Effector memory CD8-positive, alpha-beta T cell (primary cell): ENCODE measurements around the gene HK2.
A peak's percentile ranks its signal among the peaks of the same experiment; 100 is the strongest.
"Not testable (repeated sequence)": the region's sequence is repeated elsewhere in the genome, so short reads cannot be mapped to it uniquely, and the experiment has no call there.

ENCODE experiments used
- ATAC-seq: fragments of 150-1000 bp; cut with Tn5 transposase; replicated peaks from 2 replicates; pipeline ENCODE4 v1.10.0; 2021; ENCODE audit warnings: mild to moderate bottlenecking, moderate library complexity
- DNase-seq, 3 experiments: peaks; one replicate each; pipeline ENCODE4 v3.0.0; 2021
- H3K27ac Mint-ChIP-seq, 2 donors: one replicate each; pipeline ENCODE4 v1.8.0; 2022; ENCODE audit warnings: mild to moderate bottlenecking in 2 of 2, mixed read lengths in 2 of 2, moderate library complexity in 2 of 2
- H3K27me3 Mint-ChIP-seq, 2 donors: one replicate each; pipeline ENCODE4 v1.8.0; 2022; ENCODE audit warnings: mixed read lengths in 2 of 2
- H3K36me3 Mint-ChIP-seq: one replicate; pipeline ENCODE4 v1.8.0; 2022; ENCODE audit warnings: mild to moderate bottlenecking, moderate library complexity, mixed read lengths; ENCODE audit not compliant: insufficient read depth
- H3K4me1 Mint-ChIP-seq, 2 donors: one replicate each; pipeline ENCODE4 v1.8.0; 2022; ENCODE audit warnings: low read depth in 2 of 2, mixed read lengths in 2 of 2
- H3K4me3 Mint-ChIP-seq, 2 donors: one replicate each; pipeline ENCODE4 v1.8.0; 2022; ENCODE audit warnings: mild to moderate bottlenecking in 2 of 2, mixed read lengths in 2 of 2, moderate library complexity in 2 of 2
- H3K9me3 Mint-ChIP-seq, 2 donors: one replicate each; pipeline ENCODE4 v1.8.0; 2022; ENCODE audit warnings: mixed read lengths in 2 of 2

HK2 gene

DNA sequence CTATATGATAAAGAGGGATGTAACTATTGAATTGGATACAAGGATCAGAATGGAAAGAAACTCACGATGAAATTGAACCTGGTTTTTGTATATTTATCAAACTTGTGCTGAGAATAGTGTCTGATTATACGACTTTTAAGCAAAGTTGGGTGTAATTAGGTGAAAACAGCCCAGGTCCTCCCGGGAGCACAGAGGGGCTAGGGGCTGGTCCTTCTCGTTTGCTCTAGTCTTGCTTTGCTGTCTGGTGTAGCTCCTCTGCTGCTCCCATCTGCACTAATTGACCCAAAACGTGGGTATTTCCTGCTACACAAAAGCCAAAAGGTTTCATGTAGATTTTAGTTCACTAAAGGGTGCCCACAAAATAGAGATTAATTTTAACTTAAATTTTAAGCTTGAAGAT, 58.7 kb downstream of the HK2 start:
- Mint-ChIP-seq H3K27ac (no peak overlapping the region), H3K4me3 (no peak overlapping the region), H3K4me1 (no peaks in the 10 kb centered on the region), H3K27me3 (peaks cover 0 to 11% of the 10 kb centered on the region in 2 donors), H3K9me3 (no peaks in the 10 kb centered on the region), H3K36me3 (no peaks in the 10 kb centered on the region)
- ATAC-seq (no peak), DNase-seq (no peak)

DNA sequence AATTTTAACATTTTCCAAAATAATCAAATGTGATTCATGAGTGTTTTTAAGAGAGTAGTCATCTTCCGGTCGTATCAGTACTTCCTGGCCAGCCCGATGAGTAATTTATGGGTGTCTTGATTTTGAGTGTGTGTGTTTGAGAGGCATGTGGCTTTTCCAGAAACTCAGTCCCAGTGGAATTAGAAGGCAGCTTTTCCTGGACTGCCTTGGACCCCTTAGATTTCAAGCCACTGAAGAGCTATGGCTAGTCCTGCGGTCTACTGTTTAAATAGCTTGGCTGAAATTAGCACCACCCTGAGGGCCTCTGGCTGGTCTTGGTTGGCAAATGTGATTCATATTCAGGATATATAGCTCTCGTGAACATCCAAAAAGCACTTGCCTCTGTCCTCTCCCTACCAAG, 59.4 kb downstream of the HK2 start:
- ATAC-seq (no peak), DNase-seq (no peak)
- Mint-ChIP-seq H3K27ac (no peak overlapping the region), H3K4me3 (no peak overlapping the region), H3K4me1 (no peaks in the 10 kb centered on the region), H3K27me3 (peaks cover 0 to 11% of the 10 kb centered on the region in 2 donors), H3K36me3 (no peaks in the 10 kb centered on the region), H3K9me3 (no peaks in the 10 kb centered on the region)

DNA sequence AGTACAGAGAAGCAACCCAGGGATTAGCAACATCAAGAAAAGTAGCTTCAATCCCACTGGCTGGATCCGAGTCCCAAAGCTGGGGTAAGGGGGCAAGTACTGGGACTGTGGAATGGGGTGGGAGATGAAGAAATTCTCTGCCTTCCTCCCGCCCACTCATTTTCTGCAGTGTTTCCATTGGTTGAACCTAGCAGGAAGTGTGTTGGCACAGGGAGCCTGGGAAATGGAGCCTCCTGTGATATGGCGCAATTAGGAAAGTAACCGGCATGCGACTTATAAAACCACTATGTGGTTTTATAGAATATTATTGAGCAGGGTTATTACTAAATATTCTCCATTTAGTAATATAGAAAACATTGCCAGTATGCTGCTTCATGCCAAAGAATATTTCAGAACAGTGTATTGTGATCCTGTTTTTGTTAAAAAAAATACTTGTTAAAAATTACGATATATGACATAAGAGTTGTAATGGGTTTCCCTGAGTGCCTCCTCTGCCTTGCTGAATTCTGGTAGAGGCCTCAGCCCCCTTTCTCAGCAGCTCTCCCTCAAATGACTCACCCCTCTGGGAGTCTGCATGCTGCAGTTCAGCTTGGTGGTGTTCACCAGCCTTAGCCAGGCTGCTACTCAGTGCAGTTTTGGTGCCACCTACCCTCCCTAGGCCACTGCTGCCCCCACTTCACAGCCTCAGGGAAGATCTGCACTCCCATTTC, 60.5 kb downstream of the HK2 start:
- ATAC-seq (no peak), DNase-seq (no peak)
- Mint-ChIP-seq H3K36me3 (no peaks in the 10 kb centered on the region), H3K4me3 (no peak overlapping the region), H3K4me1 (no peaks in the 10 kb centered on the region), H3K27ac (no peak overlapping the region), H3K9me3 (no peaks in the 10 kb centered on the region), H3K27me3 (peaks cover 0 to 11% of the 10 kb centered on the region in 2 donors)

GRCh38 chr2:74895001-74895400, 61.1 kb downstream of the HK2 start:
- no peaks in the 10 kb centered on the region for H3K4me1 Mint-ChIP-seq
- H3K4me3 Mint-ChIP-seq, result no peak overlapping the region
- no peak overlapping the region for H3K27ac Mint-ChIP-seq
- DNase-seq (no peak), ATAC-seq (no peak)
- H3K9me3 Mint-ChIP-seq, result no peaks in the 10 kb centered on the region
- H3K36me3 Mint-ChIP-seq, result no peaks in the 10 kb centered on the region
- peaks cover 0 to 11% of the 10 kb centered on the region in 2 donors for H3K27me3 Mint-ChIP-seq

DNA sequence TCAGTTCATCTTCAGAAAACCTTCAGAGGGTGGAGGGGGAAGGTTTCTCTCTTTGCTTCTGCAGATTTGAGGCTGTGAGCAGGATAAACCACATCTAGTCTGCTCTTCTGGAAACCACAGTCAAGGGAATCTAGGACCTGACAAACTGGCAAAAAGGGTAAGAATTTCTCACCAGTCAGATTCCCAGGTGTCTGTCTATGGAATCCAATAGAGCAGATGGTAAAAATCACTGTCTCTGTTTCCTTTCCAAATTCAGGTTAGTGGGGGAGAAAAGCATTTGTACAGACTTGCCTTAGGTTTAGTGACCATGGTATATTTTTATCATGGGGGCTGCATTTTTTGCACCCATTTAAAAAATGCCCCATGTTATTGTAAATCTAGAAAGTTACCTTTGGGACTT, 62.3 kb downstream of the HK2 start:
- Mint-ChIP-seq H3K9me3 (no peaks in the 10 kb centered on the region), H3K4me1 (no peaks in the 10 kb centered on the region), H3K4me3 (no peak overlapping the region), H3K27me3 (peaks cover 0 to 11% of the 10 kb centered on the region in 2 donors), H3K27ac (no peak overlapping the region), H3K36me3 (no peaks in the 10 kb centered on the region)
- ATAC-seq, result no peak
- DNase-seq, result no peak

- not testable (repeated sequence) for H3K4me3 Mint-ChIP-seq, H3K27ac Mint-ChIP-seq, H3K36me3 Mint-ChIP-seq, ATAC-seq, H3K9me3 Mint-ChIP-seq, H3K27me3 Mint-ChIP-seq, H3K4me1 Mint-ChIP-seq, DNase-seq
Observed at GRCh38 chr2:74900225-74900624, 66.3 kb downstream of the HK2 start.

DNA sequence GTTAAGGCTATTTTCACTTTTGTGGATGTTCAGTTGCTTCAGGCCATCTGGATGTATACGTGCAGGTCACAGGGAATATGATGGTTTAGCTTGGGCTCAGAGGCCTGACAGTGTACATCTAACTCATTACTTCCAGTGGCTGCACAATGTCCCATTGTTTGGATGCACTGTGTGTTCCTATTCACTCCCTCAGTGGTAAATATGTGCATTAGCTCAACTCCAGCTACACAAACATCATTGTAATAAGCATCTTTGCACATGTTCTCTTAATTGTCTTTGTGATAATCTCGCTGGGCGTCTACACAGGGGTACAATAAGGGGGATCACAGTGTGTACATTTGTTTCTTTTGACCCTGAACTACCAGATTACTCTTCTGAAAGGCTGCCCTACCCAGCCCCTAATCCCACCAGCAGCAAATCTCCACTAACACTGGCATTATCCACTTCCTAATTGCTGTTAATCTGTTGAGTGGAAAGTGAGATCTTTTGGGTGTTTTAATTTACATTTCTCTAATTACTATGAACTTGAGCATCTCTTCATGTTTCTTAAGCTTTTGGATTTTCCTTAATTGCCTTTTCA, 68.4 kb downstream of the HK2 start:
- Mint-ChIP-seq H3K4me3 (no peak overlapping the region), H3K4me1 (no peaks in the 10 kb centered on the region), H3K9me3 (no peaks in the 10 kb centered on the region), H3K27me3 (peaks cover 8 to 22% of the 10 kb centered on the region in 2 donors), H3K27ac (no peak overlapping the region), H3K36me3 (peaks cover 2% of the 10 kb centered on the region)
- ATAC-seq (no peak), DNase-seq (no peak)

DNA sequence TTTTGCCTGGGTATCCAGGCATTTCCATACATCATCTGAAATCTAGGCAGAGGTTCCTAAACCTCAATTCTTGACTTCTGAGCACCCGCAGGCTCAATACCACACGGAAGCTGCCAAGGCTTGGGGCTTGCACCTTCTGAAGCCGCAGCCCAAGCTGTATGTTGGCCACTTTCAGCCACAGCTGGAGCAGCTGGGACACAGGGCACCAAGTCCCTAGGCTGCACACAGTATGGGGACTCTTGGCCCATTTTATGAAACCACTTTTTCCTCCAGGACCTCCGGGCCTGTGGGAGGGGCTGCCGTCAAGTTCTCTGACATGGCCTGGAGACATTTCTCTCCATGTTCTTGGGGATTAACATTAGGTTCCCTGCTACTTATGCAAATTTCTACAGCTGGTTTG, 72.5 kb downstream of the HK2 start:
- Mint-ChIP-seq H3K9me3 (no peaks in the 10 kb centered on the region), H3K27me3 (peaks cover 41 to 53% of the 10 kb centered on the region in 2 donors), H3K27ac (no peak overlapping the region), H3K4me3 (no peak overlapping the region), H3K36me3 (peaks cover 4% of the 10 kb centered on the region), H3K4me1 (peaks cover 0 to 5% of the 10 kb centered on the region in 2 donors)
- DNase-seq (no peak), ATAC-seq (no peak)

DNA sequence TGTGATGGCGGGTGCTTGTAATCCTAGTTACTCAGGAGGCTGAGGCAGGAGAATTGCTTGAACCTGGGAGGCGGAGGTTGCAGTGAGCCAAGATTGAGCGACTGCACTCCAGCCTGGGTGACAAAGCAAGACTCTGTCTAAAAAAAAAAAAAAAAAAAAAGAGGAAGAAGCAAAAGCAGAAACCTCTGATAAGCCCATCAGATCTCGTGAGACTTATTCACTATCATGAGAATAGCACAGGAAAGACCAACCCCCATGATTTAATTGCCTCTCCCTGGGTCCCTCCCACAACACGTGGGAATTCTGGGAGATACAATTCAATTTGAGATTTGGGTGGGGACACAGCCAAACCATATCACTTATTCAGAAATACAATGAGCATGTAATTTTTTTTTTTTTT, 73.6 kb downstream of the HK2 start:
- ATAC-seq, H3K36me3 Mint-ChIP-seq, DNase-seq, H3K4me1 Mint-ChIP-seq, H3K4me3 Mint-ChIP-seq, H3K9me3 Mint-ChIP-seq, H3K27ac Mint-ChIP-seq: not testable (repeated sequence)
- peaks cover 48 to 59% of the 10 kb centered on the region in 2 donors for H3K27me3 Mint-ChIP-seq

- Mint-ChIP-seq H3K36me3 (peaks cover 4% of the 10 kb centered on the region), H3K4me1 (peaks cover 0 to 5% of the 10 kb centered on the region in 2 donors), H3K27me3 (peaks cover 60 to 72% of the 10 kb centered on the region in 2 donors), H3K4me3 (no peak overlapping the region), H3K9me3 (no peaks in the 10 kb centered on the region), H3K27ac (no peak overlapping the region)
- ATAC-seq (no peak), DNase-seq (no peak)
Observed at GRCh38 chr2:74908748-74909444, 75.0 kb downstream of the HK2 start.

DNA sequence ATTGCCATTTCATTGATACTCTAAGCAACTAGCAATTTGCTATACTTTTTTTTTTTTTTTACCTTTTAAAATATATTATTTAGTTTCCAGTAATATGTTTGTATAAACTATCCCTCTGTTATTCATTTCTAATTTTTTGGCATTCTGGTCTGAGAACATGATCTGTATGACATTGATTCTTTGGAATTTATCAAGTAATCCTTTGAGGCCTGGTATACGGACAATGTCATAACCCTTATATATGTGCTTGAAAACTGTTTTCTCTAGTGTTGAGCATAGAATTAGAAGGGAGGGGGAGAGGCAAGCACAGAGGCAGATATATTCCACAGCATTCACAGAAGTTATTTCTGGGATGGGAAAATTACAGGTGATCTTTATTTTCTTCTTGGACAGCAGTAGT, 76.3 kb downstream of the HK2 start:
- no peak for DNase-seq
- Mint-ChIP-seq H3K36me3 (peaks cover 4% of the 10 kb centered on the region), H3K4me1 (peaks cover 0 to 5% of the 10 kb centered on the region in 2 donors), H3K27me3 (peaks cover 70 to 85% of the 10 kb centered on the region in 2 donors), H3K9me3 (no peaks in the 10 kb centered on the region), H3K4me3 (no peak overlapping the region), H3K27ac (no peak overlapping the region)
- ATAC-seq, result no peak

- Mint-ChIP-seq H3K27me3 (peaks cover 73 to 81% of the 10 kb centered on the region in 2 donors), H3K9me3 (no peaks in the 10 kb centered on the region), H3K27ac (no peak overlapping the region), H3K4me3 (no peak overlapping the region), H3K36me3 (peaks cover 4% of the 10 kb centered on the region), H3K4me1 (peaks cover 4 to 12% of the 10 kb centered on the region in 2 donors)
- ATAC-seq, result no peak
- DNase-seq, result no peak
Observed at GRCh38 chr2:74911061-74911460, 77.1 kb downstream of the HK2 start.

DNA sequence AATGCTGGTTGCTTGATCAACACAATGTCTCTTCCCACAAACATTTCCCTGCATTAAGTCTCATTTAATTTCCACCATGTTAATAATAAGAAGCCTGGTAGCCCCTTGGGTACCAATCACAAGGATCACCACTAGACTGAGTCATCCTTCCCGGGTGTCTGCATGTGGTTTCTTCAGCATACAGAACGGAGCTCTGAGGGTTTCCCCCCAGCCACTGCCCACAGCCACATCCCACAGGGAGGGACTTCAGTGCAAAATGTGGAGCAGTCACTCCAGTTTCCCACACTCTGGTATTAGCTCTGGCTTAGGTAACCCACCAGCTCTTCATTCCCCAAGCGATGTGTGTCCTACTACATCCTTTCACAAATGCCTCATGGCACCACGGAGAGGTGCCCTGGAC, 81.8 kb downstream of the HK2 start:
- DNase-seq, result no peak
- peaks cover 11 to 17% of the 10 kb centered on the region in 2 donors for H3K4me1 Mint-ChIP-seq
- H3K27me3 Mint-ChIP-seq, result peaks cover 57 to 72% of the 10 kb centered on the region in 2 donors
- H3K4me3 Mint-ChIP-seq, result no peak overlapping the region
- no peaks in the 10 kb centered on the region for H3K9me3 Mint-ChIP-seq
- no peak overlapping the region for H3K27ac Mint-ChIP-seq
- peak; percentile 52 for ATAC-seq
- H3K36me3 Mint-ChIP-seq, result no peaks in the 10 kb centered on the region

- ATAC-seq, result no peak
- Mint-ChIP-seq H3K4me1 (peaks cover 11 to 17% of the 10 kb centered on the region in 2 donors), H3K36me3 (no peaks in the 10 kb centered on the region), H3K9me3 (no peaks in the 10 kb centered on the region), H3K27ac (no peak overlapping the region), H3K27me3 (peaks cover 53 to 72% of the 10 kb centered on the region in 2 donors), H3K4me3 (no peak overlapping the region)
- no peak for DNase-seq
Observed at GRCh38 chr2:74916394-74916793, 82.5 kb downstream of the HK2 start.
